ENCODE results near the gene TMX2.

TMX2 gene

GRCh38 chr11:57771365-57771764 is 59.0 kb downstream of the TMX2 start:
- peaks cover 6% of the 10 kb centered on the region for H3K36me3 Mint-ChIP-seq
- no peak for DNase-seq (ENCODE audit: low spot score in 2 of 2)
- ATAC-seq: no peak
- no peaks in the 10 kb centered on the region for H3K9me3 Mint-ChIP-seq
- H3K4me1 Mint-ChIP-seq: no peaks in the 10 kb centered on the region
- no peak overlapping the region for H3K4me3 Mint-ChIP-seq
- H3K27ac Mint-ChIP-seq: no peak overlapping the region

GRCh38 chr11:57772562-57772961 is 60.2 kb downstream of the TMX2 start:
- no peaks in the 10 kb centered on the region for H3K4me1 Mint-ChIP-seq
- no peak overlapping the region for H3K27ac Mint-ChIP-seq
- H3K4me3 Mint-ChIP-seq: no peak overlapping the region
- peaks cover 6% of the 10 kb centered on the region for H3K36me3 Mint-ChIP-seq
- DNase-seq (ENCODE audit: low spot score in 2 of 2): no peak
- no peaks in the 10 kb centered on the region for H3K9me3 Mint-ChIP-seq
- no peak for ATAC-seq

DNA sequence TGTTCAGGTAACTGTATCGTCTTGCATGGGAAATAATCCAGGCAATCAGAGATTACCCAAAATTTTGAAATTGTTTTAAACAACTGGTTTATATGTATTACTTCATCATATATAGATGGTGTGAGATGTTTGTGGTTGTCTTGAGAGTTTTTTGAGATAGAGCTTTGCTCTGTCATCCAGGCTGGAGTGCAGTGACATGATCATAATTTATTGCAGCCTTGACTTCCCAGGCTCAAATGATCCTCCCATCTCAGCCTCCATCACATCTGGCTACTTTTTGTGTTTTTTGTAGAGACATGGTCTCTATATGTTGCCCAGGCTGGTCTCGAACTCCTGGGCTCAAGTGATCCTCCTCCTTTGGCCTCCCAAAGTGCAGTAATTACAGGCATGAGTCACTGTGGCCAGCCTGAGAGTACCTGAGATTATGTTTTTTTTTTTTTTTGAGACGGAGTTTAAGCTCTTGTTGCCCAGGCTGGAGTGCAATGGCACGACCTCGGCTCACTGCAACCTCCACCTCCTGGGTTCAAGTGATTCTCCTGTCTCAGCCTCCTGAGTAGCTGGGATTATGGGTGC is 60.7 kb downstream of the TMX2 start:
- Mint-ChIP-seq H3K4me1 (no peaks in the 10 kb centered on the region), H3K27ac (no peak overlapping the region), H3K4me3 (no peak overlapping the region), H3K36me3 (peaks cover 2% of the 10 kb centered on the region), H3K9me3 (no peaks in the 10 kb centered on the region)
- ATAC-seq (no peak), DNase-seq (ENCODE audit: low spot score in 2 of 2) (no peak)

- Mint-ChIP-seq H3K27ac (no peak overlapping the region), H3K36me3 (no peaks in the 10 kb centered on the region), H3K4me3 (no peak overlapping the region)
These were observed 63.1 kb downstream of the TMX2 start for GRCh38 chr11:57775491-57775890.

DNA sequence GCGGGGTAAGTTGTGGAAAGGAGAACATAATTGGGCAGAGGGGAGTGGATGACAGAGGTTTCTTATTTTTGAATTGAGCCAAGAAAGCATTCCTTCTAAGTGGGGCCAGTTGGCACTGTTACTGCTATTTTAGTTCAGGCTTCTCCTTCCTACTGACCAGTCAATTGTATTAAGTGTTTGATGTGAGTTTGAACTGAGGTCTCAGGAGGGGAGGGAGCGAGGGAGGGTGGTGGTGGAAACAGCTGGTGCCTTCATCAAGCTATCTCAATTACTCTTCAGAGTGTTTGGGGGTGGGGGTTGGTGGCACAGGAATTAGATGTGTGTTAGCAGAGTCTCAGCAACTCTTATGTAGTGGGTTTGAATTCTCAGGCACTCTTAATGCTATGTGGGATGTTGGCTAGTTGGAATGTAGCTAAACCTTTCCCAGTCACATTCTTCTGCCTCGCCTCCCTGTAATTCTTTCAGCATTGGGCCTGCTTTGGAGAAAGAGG is 63.7 kb downstream of the TMX2 start:
- no peak for DNase-seq (ENCODE audit: low spot score in 2 of 2)
- H3K4me3 Mint-ChIP-seq: no peak overlapping the region
- H3K4me1 Mint-ChIP-seq: no peaks in the 10 kb centered on the region
- H3K9me3 Mint-ChIP-seq: no peaks in the 10 kb centered on the region
- no peaks in the 10 kb centered on the region for H3K36me3 Mint-ChIP-seq
- no peak overlapping the region for H3K27ac Mint-ChIP-seq
- ATAC-seq: no peak

More at GRCh38 chr11:57775491-57775890, 63.1 kb downstream of the TMX2 start:
- no peak for DNase-seq (ENCODE audit: low spot score in 2 of 2)
- ATAC-seq: no peak
- no peaks in the 10 kb centered on the region for H3K4me1 Mint-ChIP-seq
- H3K9me3 Mint-ChIP-seq: no peaks in the 10 kb centered on the region

DNA sequence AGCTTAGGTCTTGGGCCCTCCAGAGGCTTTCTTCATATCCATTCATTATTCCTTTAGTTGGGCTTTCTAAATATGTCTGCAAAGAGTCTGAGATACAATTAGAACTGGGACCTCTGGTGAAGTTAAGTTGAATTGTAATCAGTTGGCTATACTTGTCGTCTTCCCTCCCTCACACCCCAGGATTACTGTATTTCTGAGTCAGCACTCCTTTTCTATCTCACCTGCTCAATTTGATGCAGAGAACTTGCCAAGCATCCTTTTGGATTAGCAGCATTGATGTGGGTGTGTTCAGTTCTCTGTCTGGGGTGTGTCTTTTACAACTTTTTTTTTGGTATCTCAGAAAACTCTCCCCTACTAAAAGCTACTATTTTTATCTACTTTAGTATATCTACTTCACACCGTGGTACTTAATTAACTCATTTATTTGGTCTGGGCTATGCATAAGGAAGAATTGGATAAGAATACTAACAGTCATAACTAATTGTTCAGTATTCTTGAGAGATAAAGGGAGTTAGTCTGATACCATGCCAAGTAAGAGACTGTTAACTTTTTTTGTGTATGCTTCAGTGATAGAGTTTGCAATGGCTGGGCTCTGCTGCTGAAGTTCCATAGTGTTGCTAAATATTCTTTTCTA is 64.3 kb downstream of the TMX2 start:
- H3K9me3 Mint-ChIP-seq: no peaks in the 10 kb centered on the region
- ATAC-seq (no peak), DNase-seq (ENCODE audit: low spot score in 2 of 2) (no peak)
- no peaks in the 10 kb centered on the region for H3K36me3 Mint-ChIP-seq
- H3K4me1 Mint-ChIP-seq: no peaks in the 10 kb centered on the region
- no peak overlapping the region for H3K27ac Mint-ChIP-seq
- H3K4me3 Mint-ChIP-seq: no peak overlapping the region

DNA sequence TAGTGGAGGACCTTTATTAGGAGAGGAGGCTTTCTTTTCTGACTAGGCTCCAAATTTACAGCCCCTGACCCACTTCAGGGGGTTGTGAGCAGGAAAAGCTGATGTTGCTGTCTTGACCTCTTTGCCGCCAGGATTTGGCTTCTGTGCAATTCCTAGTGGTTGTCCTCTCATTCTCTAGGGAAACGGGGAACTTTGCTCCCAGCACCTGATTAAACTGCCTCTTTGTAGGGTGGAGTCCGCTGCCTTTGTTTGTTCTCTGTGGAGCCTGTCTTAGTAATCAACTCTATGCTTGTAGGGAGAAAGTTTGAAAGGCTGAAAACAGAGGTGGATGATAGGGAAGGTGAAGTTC is 65.5 kb downstream of the TMX2 start:
- no peak overlapping the region for H3K4me3 Mint-ChIP-seq
- H3K4me1 Mint-ChIP-seq: no peaks in the 10 kb centered on the region
- no peaks in the 10 kb centered on the region for H3K36me3 Mint-ChIP-seq
- H3K9me3 Mint-ChIP-seq: no peaks in the 10 kb centered on the region
- H3K27ac Mint-ChIP-seq: no peak overlapping the region
- DNase-seq (ENCODE audit: low spot score in 2 of 2) (no peak), ATAC-seq (no peak)

DNA sequence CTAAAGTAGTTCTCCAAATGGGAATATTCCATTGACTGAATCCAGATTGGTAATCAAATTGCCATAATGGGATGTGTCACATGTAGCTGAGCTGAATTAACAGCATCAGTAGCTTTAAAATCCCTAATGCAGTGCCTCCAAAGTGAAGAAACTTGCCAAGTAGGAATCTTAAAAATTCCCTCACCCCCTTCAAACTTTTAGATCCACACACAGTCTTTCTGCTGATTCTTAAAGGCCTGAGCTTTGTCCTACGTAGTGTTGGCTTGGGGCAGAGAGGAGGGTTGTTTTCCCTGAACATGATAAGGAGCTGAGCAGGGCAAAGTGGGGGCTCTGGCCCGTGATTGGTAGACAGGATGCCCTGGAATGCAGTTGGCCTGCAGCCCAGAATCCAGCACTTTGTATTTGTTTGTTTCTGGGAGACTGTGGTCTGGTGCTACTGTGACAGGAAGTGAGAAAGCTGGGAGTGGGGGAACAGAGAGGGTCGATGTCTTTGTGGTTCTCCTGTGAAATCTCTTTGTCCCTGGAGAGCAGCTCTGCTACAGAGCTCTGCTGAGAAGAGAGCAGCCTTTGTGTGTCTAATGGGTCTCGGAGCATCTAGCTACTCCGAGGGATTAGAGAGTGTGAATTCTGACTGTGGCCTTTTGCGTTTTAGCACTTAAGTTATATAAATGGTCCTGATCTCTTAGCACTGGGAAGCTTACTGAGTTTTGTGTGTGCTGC is 66.1 kb downstream of the TMX2 start:
- H3K27ac Mint-ChIP-seq: no peak overlapping the region
- H3K9me3 Mint-ChIP-seq: no peaks in the 10 kb centered on the region
- H3K36me3 Mint-ChIP-seq: no peaks in the 10 kb centered on the region
- H3K4me3 Mint-ChIP-seq: no peak overlapping the region
- no peak for DNase-seq (ENCODE audit: low spot score in 2 of 2)
- ATAC-seq: no peak
- H3K4me1 Mint-ChIP-seq: no peaks in the 10 kb centered on the region

- ATAC-seq (no peak), DNase-seq (ENCODE audit: low spot score in 2 of 2) (no peak)
- H3K27ac Mint-ChIP-seq: no peak overlapping the region
- H3K4me1 Mint-ChIP-seq: no peaks in the 10 kb centered on the region
- H3K36me3 Mint-ChIP-seq: no peaks in the 10 kb centered on the region
- no peak overlapping the region for H3K4me3 Mint-ChIP-seq
- no peaks in the 10 kb centered on the region for H3K9me3 Mint-ChIP-seq
These were observed 66.9 kb downstream of the TMX2 start for GRCh38 chr11:57779276-57779675.

DNA sequence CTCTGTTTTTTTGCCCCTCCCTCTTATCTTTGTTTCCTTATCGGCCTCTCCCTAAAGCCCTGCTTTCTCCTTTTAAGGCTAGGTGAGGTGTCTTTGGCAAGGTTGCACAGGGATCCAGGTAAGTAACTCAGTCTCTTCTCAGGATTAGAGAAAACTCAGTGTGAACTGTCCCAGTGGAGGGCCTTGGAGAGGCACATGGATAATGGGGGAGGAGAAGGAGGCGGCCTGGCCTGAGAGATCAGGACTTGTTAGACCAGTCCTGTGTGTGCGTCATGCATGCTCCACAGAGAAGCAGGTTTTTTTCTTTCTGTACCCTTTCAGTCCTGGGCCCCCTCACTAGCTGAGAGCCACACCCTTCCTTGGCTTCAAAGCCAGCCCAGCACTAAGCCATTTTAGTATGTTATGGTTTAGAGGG is 69.1 kb downstream of the TMX2 start:
- no peak overlapping the region for H3K27ac Mint-ChIP-seq
- H3K4me3 Mint-ChIP-seq: no peak overlapping the region
- DNase-seq (ENCODE audit: low spot score in 2 of 2) (no peak), ATAC-seq (no peak)
- H3K4me1 Mint-ChIP-seq: no peaks in the 10 kb centered on the region
- no peaks in the 10 kb centered on the region for H3K36me3 Mint-ChIP-seq
- H3K9me3 Mint-ChIP-seq: no peaks in the 10 kb centered on the region

- ATAC-seq (no peak), DNase-seq (ENCODE audit: low spot score in 2 of 2) (no peak)
- H3K4me1 Mint-ChIP-seq: no peaks in the 10 kb centered on the region
- no peak overlapping the region for H3K27ac Mint-ChIP-seq
- no peak overlapping the region for H3K4me3 Mint-ChIP-seq
- no peaks in the 10 kb centered on the region for H3K9me3 Mint-ChIP-seq
- no peaks in the 10 kb centered on the region for H3K36me3 Mint-ChIP-seq
These were observed 72.7 kb downstream of the TMX2 start for GRCh38 chr11:57785072-57785471.

GRCh38 chr11:57786436-57786835 is 74.0 kb downstream of the TMX2 start:
- DNase-seq (ENCODE audit: low spot score in 2 of 2): no peak
- ATAC-seq: no peak
- H3K4me1 Mint-ChIP-seq: peaks cover 5% of the 10 kb centered on the region
- no peak overlapping the region for H3K27ac Mint-ChIP-seq
- H3K9me3 Mint-ChIP-seq: no peaks in the 10 kb centered on the region
- no peaks in the 10 kb centered on the region for H3K36me3 Mint-ChIP-seq
- no peak overlapping the region for H3K4me3 Mint-ChIP-seq

DNA sequence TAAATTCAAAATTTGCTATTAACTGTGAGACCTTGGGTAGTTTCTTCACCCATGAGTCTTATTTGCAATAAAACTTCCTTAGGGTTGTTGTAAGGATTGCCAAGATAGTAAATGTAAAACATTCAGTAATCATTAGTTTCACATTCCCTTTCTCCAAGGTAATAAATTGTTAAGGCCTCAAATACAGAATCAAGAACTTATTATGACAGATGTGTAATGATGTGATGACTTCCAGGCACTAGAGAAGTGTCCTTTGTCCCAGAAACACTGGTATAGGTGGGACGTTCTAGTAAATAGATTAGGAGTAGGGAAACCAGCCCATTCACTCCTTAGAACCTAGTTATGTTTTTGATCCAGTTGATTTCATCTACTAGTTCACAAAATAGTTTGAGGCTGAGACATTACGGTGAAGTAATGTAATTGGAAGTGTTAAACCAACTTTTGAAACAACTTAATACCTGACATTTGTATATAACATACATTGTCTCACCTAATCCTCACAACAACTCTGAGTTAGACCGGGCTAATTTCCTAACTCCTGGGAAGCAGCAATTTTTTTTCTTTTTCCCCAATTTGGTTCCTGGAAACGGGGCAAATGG is 74.7 kb downstream of the TMX2 start:
- no peak overlapping the region for H3K4me3 Mint-ChIP-seq
- H3K4me1 Mint-ChIP-seq: peaks cover 12% of the 10 kb centered on the region
- H3K9me3 Mint-ChIP-seq: no peaks in the 10 kb centered on the region
- ATAC-seq (no peak), DNase-seq (ENCODE audit: low spot score in 2 of 2) (no peak)
- peaks cover 3% of the 10 kb centered on the region for H3K36me3 Mint-ChIP-seq
- H3K27ac Mint-ChIP-seq: no peak overlapping the region

DNA sequence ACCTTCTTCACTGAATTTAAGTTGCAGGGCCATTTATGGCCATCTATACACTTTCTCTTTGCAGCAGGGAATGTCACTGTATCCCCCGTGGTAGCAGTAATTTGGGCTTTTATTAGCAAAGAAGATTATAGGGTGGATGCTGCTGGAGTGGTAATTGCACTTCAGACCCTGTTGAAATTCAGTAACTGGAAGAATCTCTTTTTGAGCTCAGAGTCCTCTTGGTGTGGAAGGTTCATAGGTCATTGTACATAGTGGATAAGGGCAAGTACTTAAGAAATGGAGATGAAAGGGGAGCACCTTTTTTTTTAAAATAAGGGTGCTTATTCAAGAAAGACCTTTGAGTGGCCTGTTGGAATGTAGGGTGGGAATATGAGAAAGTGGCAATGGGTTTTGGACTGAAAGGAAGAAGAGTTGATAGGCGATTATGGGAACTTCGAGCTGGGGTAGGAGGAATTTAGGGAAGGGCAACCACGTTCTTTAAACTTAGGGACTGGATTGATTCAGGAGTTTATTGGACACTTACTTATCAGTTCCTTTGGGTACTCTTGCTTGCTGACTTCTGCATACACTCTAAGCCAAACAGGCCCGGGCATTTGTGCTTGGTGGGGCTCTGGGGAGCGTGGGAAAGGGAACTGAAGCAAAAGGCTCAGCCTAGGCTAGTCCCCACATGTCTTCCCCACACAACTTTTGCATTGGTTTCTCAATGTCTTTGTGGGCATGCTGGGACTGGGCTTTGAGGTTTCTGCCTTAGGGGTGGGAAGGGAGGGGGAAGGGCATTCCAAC is 75.7 kb downstream of the TMX2 start:
- H3K9me3 Mint-ChIP-seq: no peaks in the 10 kb centered on the region
- no peak for DNase-seq (ENCODE audit: low spot score in 2 of 2)
- H3K4me1 Mint-ChIP-seq: peaks cover 22% of the 10 kb centered on the region
- H3K27ac Mint-ChIP-seq: no peak overlapping the region
- H3K4me3 Mint-ChIP-seq: no peak overlapping the region
- ATAC-seq: no peak
- H3K36me3 Mint-ChIP-seq: peaks cover 9% of the 10 kb centered on the region

DNA sequence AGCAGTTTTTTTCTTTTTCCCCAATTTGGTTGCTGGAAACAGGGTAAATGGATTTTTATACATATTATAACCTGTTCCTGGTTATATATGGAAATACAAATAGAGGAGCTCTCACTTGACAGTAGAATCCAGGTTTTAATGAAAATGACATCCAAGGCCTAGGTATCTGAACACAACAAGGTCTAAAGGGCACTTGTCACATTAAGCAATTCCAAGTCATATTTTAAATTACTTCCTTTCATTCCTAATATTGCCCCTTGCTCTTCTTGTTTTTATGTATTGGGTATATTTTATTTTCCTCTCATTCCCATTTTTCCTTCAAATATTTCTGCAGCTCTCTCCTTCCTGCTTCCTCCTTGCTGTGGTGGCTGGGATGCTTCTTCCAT is 76.3 kb downstream of the TMX2 start:
- Mint-ChIP-seq H3K27ac (no peak overlapping the region), H3K36me3 (peaks cover 9% of the 10 kb centered on the region), H3K4me1 (peaks cover 28% of the 10 kb centered on the region), H3K9me3 (no peaks in the 10 kb centered on the region), H3K4me3 (no peak overlapping the region)
- DNase-seq (ENCODE audit: low spot score in 2 of 2): no peak
- no peak for ATAC-seq

All from stimulated activated effector memory CD8-positive, alpha-beta T cell treated with anti-CD3 and anti-CD28 coated beads, Interleukin-12 subunit alpha, Interleukin-12 subunit beta, amount 100 ng/mL, for 72 hours (primary cell).